ENCODE data around the gene GAA. TPM values are rescaled to one million over a fixed set of nuclear protein-coding genes. Genes with fewer than 3 reads are reported as not detected.
A peak's percentile ranks its signal among the peaks of the same experiment; 100 is the strongest.

Gene GAA
- total RNA-seq, 1 donor: 76.7 TPM

GRCh38 chr17:80166446-80166845, 65.1 kb downstream of the GAA start:
- Histone ChIP-seq H3K4me2 (ENCODE audit: insufficient read depth, low read length) (no peak overlapping the region), H3K79me2 (ENCODE audit: insufficient read depth, low read length) (no peaks in the 10 kb centered on the region), H3K4me1 (ENCODE audit: insufficient read depth, low read length) (no peaks in the 10 kb centered on the region), H3K9me3 (ENCODE audit: low read depth, low read length) (no peaks in the 10 kb centered on the region), H3K27ac (ENCODE audit: low read depth, low read length) (no peak overlapping the region), H3K4me3 (ENCODE audit: insufficient read depth, low read length) (no peak overlapping the region), H3K27me3 (ENCODE audit: insufficient read depth, low read length) (peaks cover 9% of the 10 kb centered on the region), H2AFZ (ENCODE audit: low read length) (no peak overlapping the region), H3K36me3 (ENCODE audit: insufficient read depth, low read length) (no peaks in the 10 kb centered on the region), H4K20me1 (ENCODE audit: insufficient read depth, low read length) (no peaks in the 10 kb centered on the region)
- no peak for TF ChIP-seq CTCF (IDR thresholded peaks at IDR 0.05; ENCODE audit: extremely low read depth, low read depth, low read length)
- DNase-seq (ENCODE audit: insufficient read length, low spot score, missing footprints): no peak

DNA sequence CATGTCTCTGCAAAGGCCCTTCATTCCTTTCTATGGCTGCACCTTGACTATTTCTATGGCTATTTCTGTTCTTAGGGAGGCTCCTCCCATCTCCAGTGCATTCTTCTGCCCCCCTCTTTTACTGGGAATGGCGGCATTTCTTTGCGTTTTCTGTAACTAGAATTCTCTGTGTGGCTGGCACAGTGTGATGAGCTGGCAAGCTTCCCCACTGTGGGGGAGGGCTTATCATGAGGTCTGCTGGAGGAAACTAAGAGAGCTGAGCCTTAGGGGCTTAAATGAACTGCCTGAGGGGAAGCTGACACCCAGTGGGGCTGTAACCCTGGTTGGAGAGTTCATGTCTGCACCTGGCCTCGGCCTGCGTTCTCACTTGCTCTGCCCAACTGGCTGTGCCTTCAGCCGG, 67.0 kb downstream of the GAA start:
- no peaks in the 10 kb centered on the region for H3K4me1 ChIP-seq (ENCODE audit: insufficient read depth, low read length)
- TF ChIP-seq CTCF (IDR thresholded peaks at IDR 0.05; ENCODE audit: extremely low read depth, low read depth, low read length): no peak
- H3K9me3 ChIP-seq (ENCODE audit: low read depth, low read length): no peaks in the 10 kb centered on the region
- H3K79me2 ChIP-seq (ENCODE audit: insufficient read depth, low read length): no peaks in the 10 kb centered on the region
- peaks cover 4% of the 10 kb centered on the region for H3K27me3 ChIP-seq (ENCODE audit: insufficient read depth, low read length)
- no peak overlapping the region for H3K4me2 ChIP-seq (ENCODE audit: insufficient read depth, low read length)
- DNase-seq (ENCODE audit: insufficient read length, low spot score, missing footprints): peak; percentile 15
- no peak overlapping the region for H2AFZ ChIP-seq (ENCODE audit: low read length)
- no peaks in the 10 kb centered on the region for H4K20me1 ChIP-seq (ENCODE audit: insufficient read depth, low read length)
- no peaks in the 10 kb centered on the region for H3K36me3 ChIP-seq (ENCODE audit: insufficient read depth, low read length)
- no peak overlapping the region for H3K4me3 ChIP-seq (ENCODE audit: insufficient read depth, low read length)
- H3K27ac ChIP-seq (ENCODE audit: low read depth, low read length): no peak overlapping the region

- Histone ChIP-seq H4K20me1 (ENCODE audit: insufficient read depth, low read length) (no peaks in the 10 kb centered on the region), H3K9me3 (ENCODE audit: low read depth, low read length) (no peaks in the 10 kb centered on the region), H3K79me2 (ENCODE audit: insufficient read depth, low read length) (no peaks in the 10 kb centered on the region), H3K4me2 (ENCODE audit: insufficient read depth, low read length) (no peak overlapping the region), H2AFZ (ENCODE audit: low read length) (no peak overlapping the region), H3K4me3 (ENCODE audit: insufficient read depth, low read length) (no peak overlapping the region), H3K27me3 (ENCODE audit: insufficient read depth, low read length) (peaks cover 4% of the 10 kb centered on the region), H3K4me1 (ENCODE audit: insufficient read depth, low read length) (no peaks in the 10 kb centered on the region), H3K27ac (ENCODE audit: low read depth, low read length) (no peak overlapping the region), H3K36me3 (ENCODE audit: insufficient read depth, low read length) (no peaks in the 10 kb centered on the region)
- no peak for TF ChIP-seq CTCF (IDR thresholded peaks at IDR 0.05; ENCODE audit: extremely low read depth, low read depth, low read length)
- peak; percentile 56 for DNase-seq (ENCODE audit: insufficient read length, low spot score, missing footprints)
Measured at GRCh38 chr17:80169107-80169506, 67.7 kb downstream of the GAA start.

Small RNAs within 50 kb of the gene (small RNA-seq; reads per million reads assigned to genes)
- gene AC087741.2 (not detected), gene MIR1268B (not detected)

Other genes starting within 250 kb of the GAA start
- 63.1 and 68.8 TPM in 2 replicates for gene TBC1D16, start 65.7 kb upstream of the GAA start, total RNA-seq
- gene CCDC40, start 64.9 kb upstream of the GAA start, total RNA-seq: 8.3 and 11.8 TPM in 2 replicates
- gene EIF4A3, start 45.5 kb downstream of the GAA start, total RNA-seq: 44.5 and 46.3 TPM in 2 replicates
- gene CARD14, start 68.4 kb downstream of the GAA start, total RNA-seq: not detected in 2 replicates
- 15.9 and 19.4 TPM in 2 replicates for gene SGSH, start 118.8 kb downstream of the GAA start, total RNA-seq
- gene SLC26A11, start 118.8 kb downstream of the GAA start, total RNA-seq: 12.7 and 17.4 TPM in 2 replicates
- 134 and 143 TPM in 2 replicates for gene RNF213, start 159.3 kb downstream of the GAA start, total RNA-seq